Stimulated activated CD8-positive, alpha-beta memory T cell treated with anti-CD3 and anti-CD28 coated beads, Interleukin-12 subunit alpha, Interleukin-12 subunit beta, amount 100 ng/mL, for 1 hour (primary cell): ENCODE measurements around the gene MYRF.

Experiments used
- DNase-seq: peaks from one replicate; pipeline ENCODE4 v3.0.0-alpha.2; 2020; ENCODE audit warnings: low read depth

MYRF gene

DNA sequence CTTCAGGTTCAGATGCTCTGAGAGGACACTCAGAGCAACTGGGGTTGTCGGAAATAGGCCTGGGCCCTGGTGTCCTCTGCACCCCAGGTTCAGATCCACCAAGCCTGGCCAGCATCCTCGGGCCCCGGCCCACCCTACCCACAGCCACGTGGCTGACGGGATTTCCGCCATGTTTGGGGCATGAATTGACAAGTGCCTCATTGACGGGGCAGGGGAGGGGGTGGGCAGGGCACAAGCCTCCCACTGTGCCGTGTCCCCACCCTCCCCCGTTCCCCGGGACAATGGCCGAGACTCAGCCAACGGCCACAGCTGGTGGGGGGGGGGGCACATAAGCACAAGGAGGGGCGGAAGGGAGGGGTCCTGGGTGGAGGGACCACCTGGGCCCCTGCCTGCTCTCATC is 8.5 kb downstream of the MYRF start:
- no peak for DNase-seq

DNA sequence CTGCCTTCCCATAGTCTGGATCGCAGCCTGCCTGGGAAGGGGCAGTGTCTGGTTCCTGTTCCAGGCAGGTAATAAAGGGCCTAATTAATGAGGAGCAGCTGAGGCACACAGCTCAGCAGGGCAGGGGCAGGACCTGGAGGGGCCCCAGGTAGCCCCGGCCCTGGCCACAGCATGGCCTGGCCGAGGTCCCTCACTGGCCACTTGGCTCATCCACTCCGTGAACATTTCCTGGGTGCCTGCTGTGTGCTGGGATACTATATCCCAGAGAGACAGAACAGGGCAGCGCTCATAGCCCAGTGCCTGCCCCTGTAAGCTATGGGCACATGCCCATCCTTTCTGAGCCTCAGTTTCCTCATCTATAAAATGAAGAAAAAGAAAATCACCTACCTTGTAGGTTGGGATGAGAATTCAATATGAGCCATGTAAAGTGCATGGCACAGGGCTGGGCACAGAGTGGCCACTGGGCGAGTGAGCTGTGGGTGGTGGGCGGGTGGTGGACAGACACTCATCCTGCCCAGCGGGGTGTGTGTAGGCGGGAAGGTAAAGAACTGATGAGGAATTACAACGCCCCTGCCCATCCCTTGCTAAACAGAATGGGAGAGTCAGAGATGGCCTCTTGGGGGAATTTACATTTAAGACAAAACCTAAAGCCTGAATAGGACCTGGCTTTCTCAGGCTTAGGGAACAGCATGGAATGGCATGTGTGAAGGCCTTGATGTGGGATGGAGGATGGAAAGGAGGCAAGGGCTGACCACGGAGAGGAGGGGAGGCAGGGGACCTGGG is 9.2 kb downstream of the MYRF start:
- DNase-seq, result no peak

DNA sequence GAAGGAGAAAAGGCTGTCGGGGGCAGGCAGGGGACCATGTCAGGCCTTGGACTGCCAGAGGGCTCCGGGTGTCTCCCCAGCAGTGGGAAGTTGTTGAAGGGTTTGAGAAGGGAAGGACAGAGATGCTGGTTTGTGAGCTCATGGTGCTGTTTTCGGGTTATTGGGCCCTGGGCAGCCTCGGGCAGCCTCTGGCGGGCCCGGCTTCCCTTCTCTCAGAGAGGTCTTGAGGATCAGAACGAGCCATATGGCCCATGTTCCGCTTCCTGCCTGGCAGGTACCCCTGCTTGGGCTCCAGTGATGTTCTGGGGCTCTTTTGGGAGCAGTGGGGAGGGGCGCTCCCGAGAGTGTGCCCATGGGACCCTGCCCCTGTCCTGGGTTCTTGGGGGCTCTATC is 9.8 kb downstream of the MYRF start:
- DNase-seq, result no peak

DNA sequence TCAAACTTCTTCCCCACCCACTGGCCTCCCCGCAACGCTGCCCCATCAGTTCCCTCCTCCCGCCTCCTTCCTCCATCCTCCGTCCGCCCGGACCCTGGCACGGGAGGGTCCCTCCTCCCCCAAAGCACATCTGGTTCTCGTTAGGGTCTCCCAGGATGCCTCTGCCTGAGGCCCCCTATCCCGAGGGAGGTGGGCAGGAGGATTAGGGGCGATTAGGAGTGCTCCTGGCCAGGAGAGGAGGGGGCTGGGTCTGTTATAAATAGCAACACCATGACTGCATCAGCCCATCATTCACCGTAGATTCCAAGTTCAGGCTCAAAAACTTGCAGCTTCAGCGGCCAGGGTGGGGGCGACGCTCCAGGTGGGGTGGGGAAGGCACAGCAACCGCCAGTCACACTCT is 10.4 kb downstream of the MYRF start:
- DNase-seq, result no peak

DNA sequence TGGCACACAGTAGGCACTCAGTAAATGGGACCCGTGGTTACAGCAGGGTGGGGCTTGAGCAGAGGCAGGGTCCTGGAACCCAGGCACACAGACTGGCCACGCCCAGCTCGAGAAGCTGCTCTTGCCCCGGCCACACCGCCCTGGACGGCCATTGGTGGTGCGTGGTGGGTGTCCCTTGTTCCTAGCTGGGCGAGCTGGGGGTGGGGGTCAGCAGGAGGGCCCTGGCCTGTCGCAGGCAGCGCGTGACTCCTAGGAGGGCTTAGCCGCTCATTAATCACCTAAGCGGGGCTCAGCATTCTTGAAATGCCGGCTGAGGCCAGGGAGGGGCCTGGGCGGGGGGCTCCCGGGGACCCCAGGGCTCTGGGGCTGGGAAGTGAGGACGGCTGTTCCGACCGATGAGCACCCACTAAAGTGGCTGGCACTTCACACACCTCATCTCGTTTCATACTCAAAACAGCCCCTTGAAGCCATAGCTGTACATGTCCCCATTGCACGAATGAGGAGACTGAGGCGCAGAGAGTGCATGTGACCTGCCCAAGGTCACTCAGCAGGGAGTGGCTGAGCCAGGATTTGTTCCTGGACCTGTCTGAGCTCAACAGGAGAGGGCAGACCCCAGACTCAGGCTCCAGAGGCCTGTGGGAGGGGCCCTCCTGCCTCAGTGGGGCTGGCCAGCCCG is 11.6 kb downstream of the MYRF start:
- no peak for DNase-seq

DNA sequence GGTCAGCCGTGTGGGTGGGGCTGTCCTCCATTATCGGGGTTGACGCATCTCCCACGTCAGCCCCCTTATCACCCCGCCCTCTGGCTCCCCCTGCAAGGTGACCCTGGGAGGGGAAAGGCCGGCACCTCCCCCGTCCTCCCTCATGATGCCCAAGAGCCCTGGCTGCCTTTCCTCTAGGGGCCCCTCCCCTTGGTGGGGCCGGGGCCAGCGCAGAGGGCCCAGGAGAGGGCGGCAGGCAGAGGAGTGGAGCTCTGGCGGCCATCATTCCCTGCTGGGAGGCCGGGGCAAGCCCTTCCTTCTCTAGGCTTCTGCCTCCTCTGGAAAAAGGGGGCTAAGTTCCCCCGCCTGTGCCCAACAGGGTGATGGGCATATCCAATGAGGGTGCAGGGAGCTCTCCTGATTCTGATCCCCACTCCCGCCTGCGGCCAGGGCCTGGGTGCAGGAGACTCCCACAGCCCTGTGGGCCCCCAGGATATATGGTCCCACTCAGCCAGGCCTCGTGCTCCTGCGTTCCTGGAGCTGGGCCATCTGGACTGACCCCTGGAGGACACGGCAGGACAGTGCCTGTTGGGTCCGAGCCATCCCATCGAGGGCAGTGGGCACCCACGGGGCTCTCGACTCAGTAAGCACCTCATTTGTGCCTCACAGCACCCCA is 12.3 kb downstream of the MYRF start:
- no peak for DNase-seq

DNA sequence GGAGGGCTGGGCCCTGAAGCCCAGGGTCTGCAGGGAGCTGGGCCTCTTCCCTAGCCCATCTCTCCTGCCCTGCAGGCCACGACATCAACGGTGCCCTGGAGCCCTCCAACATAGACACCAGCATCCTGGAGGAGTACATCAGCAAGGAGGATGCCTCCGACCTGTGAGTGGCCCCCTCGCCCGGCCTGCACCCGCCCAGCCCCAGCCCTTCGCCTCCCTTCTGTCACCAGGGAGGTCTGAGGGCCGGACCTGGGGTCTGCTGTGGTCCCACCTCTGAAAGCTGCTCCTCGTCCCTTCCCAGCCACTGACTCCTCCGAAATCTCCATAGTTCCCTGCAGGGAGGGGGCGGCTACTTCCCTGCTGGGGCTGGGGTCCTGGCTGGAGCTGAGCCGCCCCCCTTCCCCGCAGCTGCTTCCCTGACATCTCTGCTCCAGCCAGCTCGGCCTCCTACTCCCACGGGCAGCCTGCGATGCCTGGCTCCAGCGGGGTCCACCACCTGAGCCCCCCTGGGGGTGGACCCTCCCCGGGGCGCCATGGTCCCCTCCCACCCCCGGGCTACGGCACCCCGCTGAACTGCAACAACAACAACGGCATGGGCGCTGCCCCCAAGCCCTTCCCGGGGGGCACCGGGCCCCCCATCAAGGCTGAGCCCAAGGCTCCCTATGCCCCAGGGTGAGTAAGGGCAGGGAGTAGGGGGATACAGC is 13.3 kb downstream of the MYRF start:
- no peak for DNase-seq

DNA sequence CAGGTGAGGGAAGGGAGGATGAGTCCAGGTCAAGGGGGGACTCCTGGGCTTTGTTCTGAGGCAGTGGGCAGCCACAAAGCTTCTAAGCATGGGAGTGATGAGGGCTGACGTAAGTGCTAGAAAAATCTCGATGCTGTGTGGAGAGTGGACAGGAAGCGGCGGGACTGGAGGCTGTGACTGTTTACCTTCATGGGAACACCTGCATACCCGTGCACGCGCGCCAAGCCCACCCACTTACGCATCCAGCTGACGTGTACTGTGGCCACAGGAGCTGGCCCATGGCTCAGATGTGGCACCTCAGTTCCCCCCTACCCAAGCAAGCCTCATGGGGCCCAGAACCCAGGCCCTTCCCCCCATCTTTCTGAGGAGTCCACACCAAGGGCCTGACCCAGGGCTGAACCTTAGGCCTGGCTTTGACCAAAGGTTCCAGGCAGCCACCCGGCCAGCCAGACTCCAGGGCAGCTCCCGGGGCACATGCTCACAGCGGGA is 14.0 kb downstream of the MYRF start:
- no peak for DNase-seq

DNA sequence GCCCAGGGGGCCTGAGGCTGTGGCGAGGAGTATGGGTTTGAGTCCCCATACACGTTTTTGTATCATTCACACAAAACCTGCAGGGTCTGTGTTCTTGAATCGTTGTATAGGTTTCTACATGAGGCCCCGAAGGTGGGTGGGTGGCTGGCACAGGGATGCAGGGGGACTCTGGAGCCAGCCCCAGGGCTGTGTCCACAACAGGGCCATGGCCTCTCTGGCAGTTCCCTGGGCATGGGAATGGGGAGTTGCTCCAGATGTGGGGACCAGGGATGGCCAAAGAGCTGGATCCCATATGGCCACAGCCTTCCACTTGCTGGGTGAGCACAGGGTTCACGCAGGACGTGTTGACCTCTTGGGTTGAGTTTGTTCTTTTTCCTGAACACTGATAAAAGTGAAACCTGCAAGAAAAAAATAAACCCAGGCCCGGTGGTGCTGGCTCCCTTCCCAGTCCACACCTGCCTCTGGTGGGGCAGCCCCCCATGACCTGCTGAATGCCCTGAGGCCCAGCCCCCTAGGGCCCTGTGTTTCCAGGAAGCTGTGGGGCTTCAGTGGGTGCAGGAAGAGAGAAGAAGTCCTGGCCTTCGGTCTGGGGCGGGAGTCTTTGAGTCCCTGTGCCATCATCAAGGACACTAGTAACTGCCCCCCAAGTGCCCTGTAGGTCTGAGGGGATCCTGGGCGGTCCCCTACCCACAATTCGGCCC is 16.1 kb downstream of the MYRF start:
- DNase-seq, result no peak

DNA sequence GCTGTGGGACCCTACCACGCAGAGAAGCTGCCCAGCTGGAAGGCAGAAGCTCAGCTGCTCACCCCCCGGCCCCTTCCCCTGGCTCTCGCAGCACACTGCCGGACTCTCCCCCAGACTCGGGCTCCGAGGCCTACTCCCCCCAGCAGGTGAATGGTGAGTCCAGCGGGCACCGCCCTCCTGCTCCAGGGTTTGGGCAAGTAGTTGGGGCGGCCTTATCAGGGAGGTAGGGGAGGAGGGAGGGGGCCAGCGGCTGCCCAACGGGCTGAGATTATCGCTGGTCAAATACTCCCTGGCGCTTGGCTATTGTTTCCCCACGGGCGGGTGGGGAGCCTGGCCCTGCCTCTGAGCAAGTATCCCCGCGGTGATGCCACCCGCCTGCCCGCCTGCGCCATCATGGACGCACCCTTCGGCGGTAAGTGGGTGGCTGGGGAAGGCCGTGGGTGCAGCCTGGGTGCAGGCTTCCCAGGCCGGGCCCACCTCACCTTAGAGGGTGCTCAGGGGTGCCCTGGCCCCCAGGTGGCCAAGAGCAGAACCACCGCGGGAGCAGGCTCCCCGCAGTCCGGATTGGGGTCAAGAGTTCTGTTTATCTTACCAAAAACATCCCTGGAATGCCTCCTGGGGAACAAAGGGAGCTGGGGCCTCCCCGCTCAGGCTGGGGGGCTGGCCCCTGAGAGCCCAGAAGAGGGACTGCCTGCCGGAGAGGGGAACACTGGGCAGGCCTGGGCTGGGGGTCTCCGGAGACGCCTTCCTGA is 16.9 kb downstream of the MYRF start:
- no peak for DNase-seq

DNA sequence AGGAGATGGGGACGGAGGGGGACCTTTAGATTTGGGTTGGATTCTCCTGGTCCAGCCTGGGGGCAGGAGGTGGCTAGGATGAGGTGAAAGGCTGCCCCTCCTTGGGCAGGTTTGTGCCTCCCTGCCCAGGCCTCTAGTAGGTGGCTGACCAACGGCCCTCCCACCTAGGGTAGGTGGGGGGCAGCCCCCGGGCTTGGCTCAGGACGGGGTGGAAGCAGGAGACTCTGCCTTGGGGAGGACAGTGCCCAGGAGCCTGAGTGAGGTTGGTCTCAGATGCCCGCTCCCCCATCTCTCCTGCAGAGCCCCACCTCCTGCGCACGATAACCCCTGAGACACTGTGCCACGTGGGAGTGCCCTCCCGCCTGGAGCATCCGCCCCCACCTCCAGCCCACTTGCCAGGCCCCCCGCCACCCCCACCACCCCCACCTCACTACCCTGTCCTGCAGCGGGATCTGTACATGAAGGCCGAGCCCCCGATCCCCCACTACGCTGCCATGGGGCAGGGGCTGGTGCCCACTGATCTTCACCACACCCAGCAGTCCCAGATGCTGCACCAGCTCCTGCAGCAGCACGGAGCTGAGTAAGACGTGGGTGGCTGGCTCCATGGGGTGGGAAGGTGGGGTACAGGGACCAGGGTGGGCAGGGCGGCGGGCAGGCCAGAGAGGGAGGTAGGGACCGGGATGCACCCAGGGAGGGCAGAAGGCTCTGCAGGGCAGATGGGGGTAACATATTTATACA is 17.7 kb downstream of the MYRF start:
- no peak for DNase-seq

DNA sequence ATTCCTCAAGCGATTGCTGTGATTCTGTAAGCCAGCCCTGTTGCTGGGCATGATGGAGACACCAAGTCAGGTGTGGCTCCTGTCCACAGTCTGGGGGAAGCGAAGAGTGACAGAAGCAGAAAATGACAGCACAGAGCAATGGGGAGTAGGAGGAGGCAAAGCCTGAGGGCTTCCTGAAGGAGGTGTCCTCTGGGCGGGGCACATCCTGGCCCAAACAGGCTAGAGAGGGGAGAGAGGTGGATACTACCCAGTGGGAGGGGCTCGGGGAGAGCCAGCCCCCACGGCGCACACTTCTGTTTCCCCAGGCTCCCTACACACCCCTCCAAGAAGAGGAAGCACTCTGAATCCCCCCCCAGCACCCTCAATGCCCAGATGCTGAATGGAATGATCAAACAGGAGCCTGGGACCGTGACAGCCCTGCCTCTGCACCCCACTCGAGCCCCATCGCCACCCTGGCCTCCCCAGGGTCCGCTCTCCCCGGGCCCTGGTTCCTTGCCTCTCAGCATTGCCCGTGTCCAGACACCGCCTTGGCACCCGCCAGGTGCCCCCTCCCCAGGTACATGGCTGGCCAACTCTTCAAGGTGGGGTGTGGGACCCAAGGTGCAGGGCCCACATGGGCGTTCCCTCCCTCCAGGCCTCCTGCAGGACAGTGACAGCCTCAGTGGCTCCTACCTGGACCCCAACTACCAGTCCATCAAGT is 18.9 kb downstream of the MYRF start:
- DNase-seq, result no peak

DNA sequence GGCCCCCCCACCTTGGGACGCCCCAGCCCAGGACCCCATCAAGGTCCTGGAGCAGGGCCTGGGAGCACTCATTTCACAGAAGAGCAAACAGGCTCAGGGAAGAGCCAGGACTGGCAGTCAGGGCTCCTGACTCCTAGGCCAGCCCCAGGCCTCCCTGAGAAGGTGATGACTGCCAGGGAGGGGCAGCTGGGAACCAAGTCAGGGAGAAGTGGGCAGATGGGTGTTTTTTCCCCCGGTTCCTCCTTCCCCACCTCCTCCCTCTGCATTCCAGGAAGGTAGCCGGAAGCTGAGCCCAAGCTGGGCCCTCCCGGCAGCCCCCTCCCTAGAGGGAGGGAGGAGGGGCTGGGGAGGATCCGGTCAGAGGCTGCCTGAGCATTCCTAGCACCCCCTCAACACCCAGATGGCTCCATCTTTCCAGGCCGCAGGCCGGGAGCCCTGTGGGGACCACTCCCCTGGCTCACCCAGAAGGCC is 19.6 kb downstream of the MYRF start:
- DNase-seq, result no peak

DNA sequence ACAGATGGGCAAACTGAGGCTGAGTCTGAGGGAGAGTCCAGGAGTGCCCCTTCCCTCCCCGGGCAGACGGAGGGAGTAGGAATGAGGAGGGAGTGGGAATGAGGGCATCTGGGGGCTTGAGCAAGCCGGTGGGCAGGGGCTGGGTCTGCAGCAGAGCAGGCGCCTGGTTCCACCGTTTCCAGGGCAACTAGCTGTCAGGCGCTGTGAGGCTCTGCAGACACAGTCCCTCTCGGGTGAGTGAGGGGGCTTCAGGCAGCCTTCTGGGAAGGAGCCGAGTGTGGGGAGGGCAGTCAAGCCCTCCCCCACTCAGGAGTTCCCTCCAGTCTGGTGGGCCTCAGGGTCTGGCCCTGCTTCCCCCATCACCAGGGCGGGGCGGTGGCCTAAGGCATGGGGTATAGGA is 20.9 kb downstream of the MYRF start:
- DNase-seq, result no peak

DNA sequence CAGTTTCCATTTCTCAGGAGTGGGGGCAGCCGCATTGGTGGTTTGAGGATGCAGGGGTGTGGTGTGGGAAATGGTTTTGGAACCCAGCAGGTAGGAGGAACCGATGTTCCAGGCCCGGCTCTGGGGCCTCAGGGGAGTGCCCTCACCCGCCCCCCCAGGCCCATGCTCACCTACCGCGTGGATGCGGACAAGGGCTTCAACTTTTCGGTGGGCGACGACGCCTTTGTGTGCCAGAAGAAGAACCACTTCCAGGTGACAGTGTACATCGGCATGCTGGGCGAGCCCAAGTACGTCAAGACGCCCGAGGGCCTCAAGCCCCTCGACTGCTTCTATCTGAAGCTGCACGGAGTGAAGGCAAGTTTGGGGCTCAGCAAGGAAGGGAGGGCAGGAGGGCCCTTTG is 21.4 kb downstream of the MYRF start:
- DNase-seq, result no peak

DNA sequence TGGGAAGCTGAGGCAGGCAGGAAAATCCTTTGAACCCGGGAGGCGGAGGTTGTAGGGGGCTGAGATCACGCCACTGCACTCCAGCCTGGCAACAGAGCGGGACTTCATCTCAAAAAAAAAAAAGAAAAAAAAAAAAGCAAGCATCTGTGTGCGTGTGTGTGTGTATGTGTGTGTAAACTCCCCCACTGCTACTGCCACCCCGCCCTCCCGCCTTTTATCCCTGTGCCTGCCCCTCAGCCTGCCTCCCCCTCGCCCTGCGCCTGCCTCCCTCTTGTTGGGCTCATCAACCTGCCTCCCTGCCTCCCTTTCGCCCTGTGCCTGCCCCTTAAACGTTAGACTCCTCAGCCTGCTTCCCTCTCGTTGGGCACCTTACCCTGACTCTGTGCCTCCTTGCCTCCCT is 22.0 kb downstream of the MYRF start:
- no peak for DNase-seq

DNA sequence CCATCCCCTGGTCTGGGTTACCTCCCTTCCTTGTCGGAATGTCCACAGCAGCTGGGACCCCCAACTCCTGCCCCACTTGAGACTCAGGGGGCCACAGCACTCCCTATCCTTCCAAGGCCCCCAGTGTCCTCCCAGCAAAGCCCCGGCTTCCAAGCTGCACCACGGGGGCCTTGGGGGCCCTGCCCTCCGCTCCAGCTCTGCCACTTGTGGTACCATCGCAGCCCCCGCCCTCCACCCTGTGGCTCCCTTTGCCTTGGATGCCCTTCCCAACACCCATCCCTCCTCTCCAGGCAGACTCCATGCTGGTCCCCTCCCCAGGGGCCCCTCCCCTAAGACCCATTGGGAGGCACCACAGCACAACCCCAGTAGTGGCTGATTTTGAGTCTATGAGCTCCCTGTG is 22.7 kb downstream of the MYRF start:
- DNase-seq, result no peak

DNA sequence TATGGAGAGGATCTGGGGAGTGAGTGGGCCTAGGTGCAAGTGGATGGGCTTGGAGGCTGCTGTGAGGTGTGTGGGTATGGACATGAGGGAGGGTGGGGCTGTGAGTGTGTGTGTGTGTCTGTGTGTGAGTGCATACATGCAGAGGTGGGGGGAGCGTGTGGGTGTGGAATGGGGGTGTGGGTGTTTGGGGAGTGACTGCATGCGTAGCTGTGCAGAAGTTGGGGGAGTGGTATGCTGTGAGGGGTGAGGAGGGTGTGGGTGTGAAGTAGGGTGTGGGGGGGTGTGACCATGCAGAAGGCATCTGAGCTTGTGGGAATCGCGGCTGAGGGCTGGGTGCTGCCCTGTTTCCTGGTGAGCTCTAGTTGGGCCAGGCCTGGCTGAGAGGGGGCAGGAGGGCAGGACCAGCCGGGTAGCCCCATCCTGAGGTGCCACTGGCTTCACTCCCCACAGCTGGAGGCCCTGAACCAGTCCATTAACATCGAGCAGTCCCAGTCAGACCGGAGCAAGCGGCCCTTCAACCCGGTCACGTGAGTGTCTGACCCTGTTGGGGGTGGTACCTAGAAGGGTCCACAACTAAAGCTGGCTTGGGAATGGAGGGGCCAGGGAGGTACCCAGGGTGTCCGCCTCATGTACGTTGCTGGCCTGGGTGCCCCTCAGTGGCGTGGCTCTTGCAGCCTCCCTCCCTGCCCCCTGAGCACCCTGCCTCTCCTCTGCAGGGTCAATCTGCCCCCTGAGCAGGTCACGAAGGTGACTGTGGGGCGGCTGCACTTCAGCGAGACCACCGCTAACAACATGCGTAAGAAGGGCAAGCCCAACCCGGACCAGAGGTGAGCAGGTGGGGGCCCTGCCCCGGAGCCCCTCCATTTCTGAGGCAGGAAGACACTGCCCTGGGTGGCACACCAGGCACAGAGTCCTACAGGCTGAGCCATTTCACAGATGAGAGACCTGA is 23.4 kb downstream of the MYRF start:
- no peak for DNase-seq
